ENCODE data around the gene RPGRIP1L. TPM values are rescaled to one million over a fixed set of nuclear protein-coding genes. Genes with fewer than 3 reads are reported as not detected.

RPGRIP1L gene
- total and polyA plus RNA-seq, 2 of the 8 experiments (the other 6 are each of a cell fraction or from before 2014, with no cell fraction given), result 4.0 to 13.7 TPM

GRCh38 chr16:53549970-53550690 is 153.5 kb downstream of the RPGRIP1L start (continued):
- TF ChIP-seq NRF1 (IDR thresholded peaks at IDR 0.05; ENCODE audit: low read depth, low read length) (peak; percentile 22; the same call in 1 of the 2 replicates), RNF2 (IDR thresholded peaks at IDR 0.05; ENCODE audit: borderline replicate concordance, low read depth, low read length, missing control alignments, poor library complexity, severe bottlenecking) (no peak), USF2 (IDR thresholded peaks at IDR 0.05; ENCODE audit: low read length) (no peak), KDM5A (IDR thresholded peaks at IDR 0.05; ENCODE audit: low read length) (no peak; the same call in 1 of the 2 replicates), CHD2 (IDR thresholded peaks at IDR 0.05; ENCODE audit: low read length) (no peak), TEAD4 (IDR thresholded peaks at IDR 0.05; ENCODE audit: low read depth, low read length) (no peak), KDM1A (IDR thresholded peaks at IDR 0.05; ENCODE audit: borderline replicate concordance, low read length) (no peak), SP4 (IDR thresholded peaks at IDR 0.05; ENCODE audit: low read length) (no peak), CHD7 (IDR thresholded peaks at IDR 0.05; ENCODE audit: insufficient replicate concordance, low read length) (no peak)

All from H1 (cell line).